Panc1 (cell line): ENCODE data around the gene ACP4.

Experiments
- POLR2AphosphoS5 ChIP-seq: IDR thresholded peaks from 2 replicates; pipeline ENCODE4 v1.6.1; 2012; ENCODE audit warnings: mild to moderate bottlenecking, low read depth, low read length, moderate library complexity
- SIN3A ChIP-seq: IDR thresholded peaks from 2 replicates; pipeline ENCODE4 v1.6.1; 2012; ENCODE audit warnings: low read depth, mild to moderate bottlenecking, low read length, moderate library complexity, borderline replicate concordance; ENCODE audit not compliant: insufficient read depth
- TCF7L2 ChIP-seq: IDR thresholded peaks from 2 replicates; pipeline ENCODE4 v1.6.1; 2011; ENCODE audit warnings: mild to moderate bottlenecking, low read depth, low read length, inconsistent platforms
- TF ChIP-seq, protein P1 (sequence below): fragments of 450-650 bp; IDR thresholded peaks from 2 replicates; pipeline ENCODE4 v1.5.1; 2017; ENCODE audit warnings: mild to moderate bottlenecking
- TF ChIP-seq, protein P2 (sequence below), 2 experiments: IDR thresholded peaks; 2 replicates each; pipeline ENCODE4 v1.6.1; 2011 to 2012; ENCODE audit warnings: low read depth in 2 of 2, control low read depth in 1 of 2, low read length in 1 of 2, mild to moderate bottlenecking in 1 of 2, moderate library complexity in 1 of 2; ENCODE audit not compliant: insufficient read depth in 1 of 2

DNA sequence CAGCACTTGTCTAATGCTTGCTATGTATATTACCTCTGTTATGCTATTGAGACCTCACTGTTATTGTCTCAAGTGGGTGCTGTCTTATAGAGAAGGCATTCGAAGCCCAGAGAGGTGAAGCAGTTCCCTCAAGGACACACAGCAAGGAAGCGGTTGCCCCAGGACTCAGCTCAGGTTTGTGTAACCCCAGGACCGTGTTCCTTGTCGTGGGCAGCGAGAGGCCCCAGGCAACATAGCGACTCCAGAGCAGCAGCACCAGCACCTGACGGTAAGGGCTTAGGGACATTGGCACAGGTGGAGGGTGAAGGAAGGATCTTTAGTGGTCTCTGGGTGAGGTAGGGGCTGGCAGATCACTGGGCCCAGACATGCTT, 40.8 kb downstream of the ACP4 start:
- TF ChIP-seq, protein P1, sequence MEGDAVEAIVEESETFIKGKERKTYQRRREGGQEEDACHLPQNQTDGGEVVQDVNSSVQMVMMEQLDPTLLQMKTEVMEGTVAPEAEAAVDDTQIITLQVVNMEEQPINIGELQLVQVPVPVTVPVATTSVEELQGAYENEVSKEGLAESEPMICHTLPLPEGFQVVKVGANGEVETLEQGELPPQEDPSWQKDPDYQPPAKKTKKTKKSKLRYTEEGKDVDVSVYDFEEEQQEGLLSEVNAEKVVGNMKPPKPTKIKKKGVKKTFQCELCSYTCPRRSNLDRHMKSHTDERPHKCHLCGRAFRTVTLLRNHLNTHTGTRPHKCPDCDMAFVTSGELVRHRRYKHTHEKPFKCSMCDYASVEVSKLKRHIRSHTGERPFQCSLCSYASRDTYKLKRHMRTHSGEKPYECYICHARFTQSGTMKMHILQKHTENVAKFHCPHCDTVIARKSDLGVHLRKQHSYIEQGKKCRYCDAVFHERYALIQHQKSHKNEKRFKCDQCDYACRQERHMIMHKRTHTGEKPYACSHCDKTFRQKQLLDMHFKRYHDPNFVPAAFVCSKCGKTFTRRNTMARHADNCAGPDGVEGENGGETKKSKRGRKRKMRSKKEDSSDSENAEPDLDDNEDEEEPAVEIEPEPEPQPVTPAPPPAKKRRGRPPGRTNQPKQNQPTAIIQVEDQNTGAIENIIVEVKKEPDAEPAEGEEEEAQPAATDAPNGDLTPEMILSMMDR: no peak
- TF ChIP-seq POLR2AphosphoS5 (no peak), SIN3A (no peak), TCF7L2 (no peak)
- TF ChIP-seq, protein P2, sequence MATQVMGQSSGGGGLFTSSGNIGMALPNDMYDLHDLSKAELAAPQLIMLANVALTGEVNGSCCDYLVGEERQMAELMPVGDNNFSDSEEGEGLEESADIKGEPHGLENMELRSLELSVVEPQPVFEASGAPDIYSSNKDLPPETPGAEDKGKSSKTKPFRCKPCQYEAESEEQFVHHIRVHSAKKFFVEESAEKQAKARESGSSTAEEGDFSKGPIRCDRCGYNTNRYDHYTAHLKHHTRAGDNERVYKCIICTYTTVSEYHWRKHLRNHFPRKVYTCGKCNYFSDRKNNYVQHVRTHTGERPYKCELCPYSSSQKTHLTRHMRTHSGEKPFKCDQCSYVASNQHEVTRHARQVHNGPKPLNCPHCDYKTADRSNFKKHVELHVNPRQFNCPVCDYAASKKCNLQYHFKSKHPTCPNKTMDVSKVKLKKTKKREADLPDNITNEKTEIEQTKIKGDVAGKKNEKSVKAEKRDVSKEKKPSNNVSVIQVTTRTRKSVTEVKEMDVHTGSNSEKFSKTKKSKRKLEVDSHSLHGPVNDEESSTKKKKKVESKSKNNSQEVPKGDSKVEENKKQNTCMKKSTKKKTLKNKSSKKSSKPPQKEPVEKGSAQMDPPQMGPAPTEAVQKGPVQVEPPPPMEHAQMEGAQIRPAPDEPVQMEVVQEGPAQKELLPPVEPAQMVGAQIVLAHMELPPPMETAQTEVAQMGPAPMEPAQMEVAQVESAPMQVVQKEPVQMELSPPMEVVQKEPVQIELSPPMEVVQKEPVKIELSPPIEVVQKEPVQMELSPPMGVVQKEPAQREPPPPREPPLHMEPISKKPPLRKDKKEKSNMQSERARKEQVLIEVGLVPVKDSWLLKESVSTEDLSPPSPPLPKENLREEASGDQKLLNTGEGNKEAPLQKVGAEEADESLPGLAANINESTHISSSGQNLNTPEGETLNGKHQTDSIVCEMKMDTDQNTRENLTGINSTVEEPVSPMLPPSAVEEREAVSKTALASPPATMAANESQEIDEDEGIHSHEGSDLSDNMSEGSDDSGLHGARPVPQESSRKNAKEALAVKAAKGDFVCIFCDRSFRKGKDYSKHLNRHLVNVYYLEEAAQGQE (IDR thresholded peaks at IDR 0.05; ENCODE audit: insufficient read depth in 1 of 2, low read depth in 2 of 2, low read length in 1 of 2): no peak
